HG02852 (cell line): Measurements from ENCODE around the gene RAB37.

Experiments used
- ATAC-seq: cut with Tn5 transposase; IDR thresholded peaks from one replicate; pipeline ENCODE4 v1.9.1; 2021; ENCODE audit warnings: mild to moderate bottlenecking, moderate library complexity; ENCODE audit not compliant: unreplicated experiment

RAB37 gene

DNA sequence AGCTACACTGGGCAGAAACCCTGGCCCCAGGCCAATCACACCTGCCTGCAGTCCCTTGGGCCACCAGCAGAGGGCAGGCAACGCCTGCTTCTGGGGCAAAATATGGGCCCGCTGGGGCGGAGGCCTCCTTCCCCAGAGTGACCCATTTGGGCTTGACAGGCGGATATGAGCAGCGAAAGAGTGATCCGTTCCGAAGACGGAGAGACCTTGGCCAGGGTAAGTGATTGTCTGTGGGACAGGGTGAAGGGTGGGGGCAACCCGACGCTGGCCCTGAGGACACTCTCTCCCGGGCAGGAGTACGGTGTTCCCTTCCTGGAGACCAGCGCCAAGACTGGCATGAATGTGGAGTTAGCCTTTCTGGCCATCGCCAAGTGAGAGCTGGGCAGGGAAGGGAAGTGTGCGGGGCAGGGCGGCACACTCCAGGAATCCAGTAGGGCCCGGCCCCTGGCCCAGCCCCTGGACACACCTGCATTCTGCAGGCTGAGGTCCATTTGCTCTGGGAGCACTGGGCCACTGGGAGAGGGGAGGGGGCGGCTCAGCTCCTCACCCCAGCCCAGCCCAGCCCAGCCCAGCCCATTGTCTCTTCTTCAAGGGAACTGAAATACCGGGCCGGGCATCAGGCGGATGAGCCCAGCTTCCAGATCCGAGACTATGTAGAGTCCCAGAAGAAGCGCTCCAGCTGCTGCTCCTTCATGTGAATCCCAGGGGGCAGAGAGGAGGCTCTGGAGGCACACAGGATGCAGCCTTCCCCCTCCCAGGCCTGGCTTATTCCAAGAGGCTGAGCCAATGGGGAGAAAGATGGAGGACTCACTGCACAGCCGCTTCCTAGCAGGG lies 7.9 kb downstream of the RAB37 start:
- no peak for ATAC-seq

DNA sequence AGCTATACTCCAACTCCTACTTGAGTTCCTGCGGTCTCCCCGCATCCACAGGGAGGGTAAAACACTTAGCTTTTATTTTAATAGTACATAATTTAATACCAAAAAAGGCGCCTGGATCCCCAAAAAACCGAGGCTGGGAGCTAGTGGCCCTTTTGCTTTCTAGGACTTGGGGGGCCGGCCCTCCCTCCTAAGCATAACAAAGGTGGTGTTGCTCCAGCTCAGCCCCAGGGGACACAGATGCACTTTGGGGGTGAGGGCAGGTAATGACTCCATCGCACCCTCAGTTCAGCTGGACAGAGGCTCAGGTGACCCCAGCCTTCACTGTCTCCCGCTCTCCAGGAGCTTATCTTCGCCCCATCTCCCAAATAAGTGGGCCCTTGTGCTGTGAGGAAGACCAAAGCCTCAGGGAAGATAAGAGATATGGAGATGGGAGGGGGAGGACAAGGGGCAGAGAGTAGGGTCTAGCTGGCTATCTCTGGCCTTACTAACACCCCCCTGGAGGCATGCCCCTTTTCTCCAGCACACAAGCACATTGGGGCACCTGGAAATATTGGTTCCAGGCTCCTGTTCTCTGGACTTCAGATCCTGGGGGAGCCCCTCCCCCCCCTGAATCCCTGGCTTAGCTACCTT lies 8.6 kb downstream of the RAB37 start:
- ATAC-seq = no peak

DNA sequence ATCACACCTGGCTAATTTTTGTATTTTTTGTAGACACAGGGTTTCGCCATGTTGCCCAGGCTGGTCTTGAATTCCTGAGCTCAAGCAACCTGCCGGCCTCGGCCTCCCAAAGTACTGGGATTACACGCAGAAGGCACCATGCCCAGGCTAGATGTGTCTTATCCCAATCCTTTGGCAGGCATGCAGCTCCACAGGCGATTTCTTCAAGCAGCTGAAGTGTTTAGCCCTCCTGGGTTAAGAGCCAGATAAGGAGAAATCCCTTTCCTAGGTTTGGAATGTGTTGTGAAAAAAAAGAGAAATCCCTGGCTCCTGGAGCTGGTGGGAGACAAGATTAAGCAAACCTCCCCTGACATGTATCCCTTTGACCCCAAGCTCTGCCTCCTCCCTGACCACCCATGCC lies 9.3 kb downstream of the RAB37 start:
- ATAC-seq = no peak

DNA sequence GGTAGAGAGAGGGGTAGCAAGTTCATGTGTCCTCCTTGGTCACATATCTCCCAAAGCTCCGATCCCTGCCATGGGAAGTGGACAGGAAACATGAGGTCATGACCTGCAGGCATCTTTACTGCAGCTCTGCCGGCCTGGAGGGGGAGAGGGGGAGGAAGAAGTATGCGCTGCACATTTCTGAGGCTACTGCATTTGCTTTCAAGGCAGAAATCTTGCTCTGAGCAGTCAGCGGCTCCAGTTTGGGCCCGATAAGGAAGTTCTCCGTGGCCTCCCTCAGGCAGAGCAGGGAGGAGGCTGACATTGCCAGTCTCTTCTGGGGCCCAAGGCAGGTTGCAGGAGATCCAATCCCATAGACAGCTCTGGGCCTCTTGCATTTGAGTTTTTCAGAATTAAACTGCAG lies 9.9 kb downstream of the RAB37 start:
- no peak for ATAC-seq

DNA sequence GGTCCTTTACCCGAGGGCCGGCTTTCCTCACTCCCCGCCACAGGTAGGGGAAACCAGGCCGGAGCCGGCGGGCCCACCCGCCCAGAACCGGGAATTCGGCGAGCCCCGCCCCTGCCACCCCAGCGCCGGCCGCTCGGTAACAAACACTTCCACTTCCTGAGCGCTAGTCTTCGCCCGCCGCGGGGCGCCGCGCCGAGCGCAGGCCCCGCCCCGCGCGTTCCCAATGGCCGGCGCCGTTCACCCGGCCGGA lies 11.1 kb downstream of the RAB37 start:
- no peak for ATAC-seq

DNA sequence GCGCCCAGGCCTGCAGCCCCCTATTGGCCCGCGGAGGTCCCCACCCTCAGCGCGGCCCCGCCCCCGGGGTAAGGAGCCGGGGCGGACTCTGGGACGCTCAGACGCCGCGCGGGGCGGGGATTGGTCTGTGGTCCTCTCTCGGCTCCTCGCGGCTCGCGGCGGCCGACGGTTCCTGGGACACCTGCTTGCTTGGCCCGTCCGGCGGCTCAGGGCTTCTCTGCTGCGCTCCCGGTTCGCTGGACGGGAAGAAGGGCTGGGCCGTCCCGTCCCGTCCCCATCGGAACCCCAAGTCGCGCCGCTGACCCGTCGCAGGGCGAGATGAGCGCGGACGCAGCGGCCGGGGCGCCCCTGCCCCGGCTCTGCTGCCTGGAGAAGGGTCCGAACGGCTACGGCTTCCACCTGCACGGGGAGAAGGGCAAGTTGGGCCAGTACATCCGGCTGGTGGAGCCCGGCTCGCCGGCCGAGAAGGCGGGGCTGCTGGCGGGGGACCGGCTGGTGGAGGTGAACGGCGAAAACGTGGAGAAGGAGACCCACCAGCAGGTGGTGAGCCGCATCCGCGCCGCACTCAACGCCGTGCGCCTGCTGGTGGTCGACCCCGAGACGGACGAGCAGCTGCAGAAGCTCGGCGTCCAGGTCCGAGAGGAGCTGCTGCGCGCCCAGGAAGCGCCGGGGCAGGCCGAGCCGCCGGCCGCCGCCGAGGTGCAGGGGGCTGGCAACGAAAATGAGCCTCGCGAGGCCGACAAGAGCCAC lies 11.6 kb downstream of the RAB37 start, which contains the start of gene NHERF1:
Gene NHERF1, plus strand, starts transcription at position 100 of the 750 bp plus-strand sequence. Its CDS starts 219 bp downstream, at position 319.
- ATAC-seq = peak; percentile 86

DNA sequence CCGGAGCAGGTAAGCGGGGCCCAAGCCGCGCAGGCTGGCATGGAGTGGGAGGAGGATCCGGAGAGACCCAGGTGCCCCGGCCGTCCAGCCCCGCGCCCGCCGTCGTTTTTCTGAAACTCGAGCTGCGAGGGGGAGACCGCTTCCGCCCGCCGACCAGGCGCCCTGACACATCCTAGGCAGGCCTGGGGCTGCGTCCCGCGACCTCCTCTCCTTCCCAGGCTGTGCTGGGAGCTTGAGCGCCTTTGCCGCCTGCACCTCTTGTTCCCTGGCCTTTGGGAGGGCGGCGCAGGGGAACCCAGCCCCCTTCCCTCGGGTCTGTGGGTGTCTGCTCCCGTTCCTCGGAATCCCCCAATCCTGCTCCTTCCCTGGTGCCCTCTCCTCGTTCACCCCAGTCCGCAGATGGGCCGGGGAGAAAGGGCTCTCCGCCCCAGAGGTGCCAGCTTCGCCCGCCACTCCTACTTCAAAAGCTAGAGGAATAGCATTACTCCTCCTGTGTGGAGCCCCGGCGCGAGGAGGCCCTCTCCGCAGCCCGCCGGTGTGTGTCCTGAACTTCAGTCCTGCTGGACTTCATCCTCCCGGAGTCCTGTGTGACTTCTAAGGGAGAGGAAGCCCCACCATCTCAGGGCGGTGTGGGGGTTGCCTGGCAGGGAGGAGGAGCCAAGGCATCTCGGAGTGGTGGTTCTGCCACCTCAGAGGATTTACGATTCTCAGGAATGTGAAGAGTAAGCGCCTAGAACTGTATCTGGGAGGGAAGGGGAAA lies 12.4 kb downstream of the RAB37 start:
- peak; percentile 3 for ATAC-seq

DNA sequence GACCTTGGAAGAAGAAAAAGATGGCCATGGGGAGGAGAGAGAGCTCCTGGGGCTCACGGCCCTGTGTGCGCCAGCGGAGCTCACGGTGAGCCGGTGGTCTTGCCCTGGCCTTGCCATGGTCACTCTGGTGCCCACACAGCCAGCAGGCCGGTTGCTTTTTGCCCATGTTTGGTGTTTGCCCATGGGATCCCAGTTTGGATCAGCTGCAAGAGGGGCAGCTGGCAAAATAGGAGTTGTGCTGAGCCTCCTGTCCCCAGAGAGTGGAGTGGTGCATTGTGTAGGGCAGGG lies 12.9 kb downstream of the RAB37 start:
- ATAC-seq = no peak

DNA sequence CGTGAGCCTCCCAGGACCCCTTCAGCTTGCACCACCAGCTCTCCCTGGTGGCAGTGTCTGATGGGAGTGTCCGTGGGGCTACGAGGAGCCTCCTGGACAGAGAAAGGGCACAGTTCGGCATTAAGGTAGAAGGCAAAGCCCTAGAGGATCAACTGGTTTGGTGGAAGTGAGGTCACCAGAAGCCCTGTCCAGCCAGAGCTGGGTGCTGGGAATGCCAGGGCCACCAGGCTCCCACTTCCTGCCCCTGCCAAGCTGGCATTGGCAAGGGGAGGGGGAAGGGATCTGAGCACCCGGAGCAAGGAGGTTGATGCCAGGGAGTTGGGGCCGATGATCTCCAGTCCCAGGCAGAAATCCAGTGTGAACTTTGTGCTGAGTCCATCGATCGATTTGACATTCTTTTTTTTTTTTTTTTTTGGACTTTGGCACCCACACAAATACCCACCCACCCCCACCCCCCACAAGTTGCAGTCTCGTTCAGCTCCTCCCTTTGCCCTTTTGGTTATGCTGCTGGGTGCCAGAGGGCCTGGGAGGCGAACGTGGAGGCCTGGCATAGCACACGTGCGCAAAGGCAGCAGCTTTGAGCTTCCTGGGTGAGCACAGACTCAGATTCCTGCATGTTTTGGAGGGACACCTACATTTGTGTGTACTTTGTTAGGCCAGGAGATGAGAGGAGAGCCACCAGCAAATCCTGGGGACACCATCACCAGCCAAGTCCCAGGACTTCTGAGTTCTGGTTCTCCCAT lies 13.4 kb downstream of the RAB37 start:
- no peak for ATAC-seq

DNA sequence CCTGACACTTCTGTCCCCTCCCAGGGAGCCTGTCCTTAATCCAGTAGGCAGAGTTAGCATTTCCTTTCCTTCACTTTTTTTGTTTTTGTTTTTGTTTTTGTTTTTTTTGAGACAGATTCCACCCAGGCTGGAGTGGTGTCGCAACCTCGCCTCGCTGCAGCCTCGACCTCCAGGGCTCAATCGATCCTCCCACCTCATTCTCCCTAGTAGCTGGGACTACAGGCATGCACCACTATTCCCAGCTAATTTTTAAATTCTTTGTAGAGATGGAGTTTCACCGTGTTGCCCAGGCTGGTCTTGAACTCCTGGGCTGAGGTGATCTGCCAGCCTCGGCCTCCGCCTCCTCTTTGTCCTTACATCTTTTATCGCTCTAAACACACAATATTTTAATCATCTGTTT lies 15.4 kb downstream of the RAB37 start:
- no peak for ATAC-seq

DNA sequence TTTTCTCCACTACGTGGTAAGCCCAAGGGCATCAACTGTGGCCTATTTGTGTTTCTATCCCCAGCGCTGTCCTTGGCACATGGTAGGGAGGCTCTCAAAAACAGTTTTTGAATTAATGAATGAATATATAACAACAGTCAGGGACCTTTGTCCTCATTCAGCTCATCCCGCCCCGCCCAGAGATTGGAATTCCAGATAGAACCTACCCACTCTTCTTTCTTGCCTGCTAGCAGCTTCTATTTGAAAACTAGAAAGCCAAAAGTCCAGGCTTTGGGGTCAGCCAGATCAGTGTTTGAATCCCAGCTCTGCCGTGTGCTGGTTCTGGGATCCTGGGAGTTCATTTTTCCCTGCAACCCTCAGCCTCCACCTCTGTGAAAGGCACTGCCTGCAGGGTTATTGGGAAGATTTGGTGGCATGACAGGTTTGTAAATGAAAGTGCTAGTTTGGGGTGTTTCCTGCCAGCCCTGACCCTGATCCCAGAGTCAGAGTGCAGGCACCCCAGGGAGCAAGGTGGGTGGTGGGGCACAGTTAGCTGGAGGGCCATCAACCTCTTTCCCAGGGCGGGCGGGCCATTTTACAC lies 15.9 kb downstream of the RAB37 start:
- ATAC-seq = no peak

DNA sequence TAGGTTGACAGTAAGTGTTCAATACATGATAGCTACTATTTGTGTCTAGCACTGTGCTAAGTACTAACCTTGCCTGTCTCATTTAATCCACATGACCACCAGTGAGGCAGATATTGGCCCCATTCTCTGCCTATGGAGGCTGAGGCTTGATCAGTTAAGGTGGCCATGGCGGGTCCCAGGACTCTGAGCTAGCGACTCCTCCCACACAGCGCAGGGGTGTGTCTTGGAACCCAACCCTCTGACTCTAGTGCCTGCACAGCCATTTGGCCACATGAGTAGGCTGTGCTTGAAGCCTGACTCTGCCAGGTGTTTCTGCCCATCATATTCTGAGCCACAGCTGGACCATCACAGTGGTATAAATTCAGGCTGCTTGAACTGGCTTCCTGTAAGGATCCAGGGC lies 17.8 kb downstream of the RAB37 start:
- no peak for ATAC-seq

DNA sequence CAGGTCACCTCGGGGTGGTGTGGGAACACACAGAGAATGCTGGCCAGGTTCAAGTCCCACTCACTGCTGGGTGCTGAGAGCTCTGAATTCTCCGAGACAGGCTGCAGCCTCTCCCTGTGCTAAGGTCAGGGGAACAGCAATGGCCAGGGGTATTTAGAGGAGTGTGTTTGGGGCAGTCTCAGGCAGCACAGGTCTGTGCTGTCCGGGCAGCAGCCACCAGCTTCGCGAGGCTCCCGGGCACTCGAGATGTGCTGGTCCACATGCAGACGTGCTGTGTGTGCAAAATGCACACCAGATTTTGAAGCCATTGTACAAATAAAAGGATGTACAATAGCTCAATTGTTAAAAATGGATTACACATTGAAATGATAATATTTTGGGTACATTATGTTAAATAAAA lies 18.5 kb downstream of the RAB37 start:
- ATAC-seq = no peak

DNA sequence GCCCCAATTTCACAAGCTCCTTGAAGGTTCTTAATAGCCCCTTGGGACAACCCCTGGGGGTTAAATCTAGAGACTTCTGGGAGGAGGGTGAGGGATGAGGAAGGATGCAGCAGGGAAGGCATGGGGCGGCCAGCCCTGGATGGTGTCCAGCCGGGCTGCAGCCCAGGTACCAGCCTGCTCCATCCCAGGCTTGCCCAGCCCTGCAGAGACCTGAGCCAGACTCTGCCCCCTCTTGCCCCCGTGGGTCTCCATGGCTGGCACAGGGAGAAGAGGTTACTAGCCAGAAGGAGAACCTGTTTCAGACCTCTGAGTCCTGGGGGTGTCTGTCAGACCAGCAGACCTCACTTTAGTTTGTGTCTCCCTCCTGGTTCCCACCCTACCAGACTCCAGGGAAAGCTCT lies 19.8 kb downstream of the RAB37 start:
- ATAC-seq = no peak

DNA sequence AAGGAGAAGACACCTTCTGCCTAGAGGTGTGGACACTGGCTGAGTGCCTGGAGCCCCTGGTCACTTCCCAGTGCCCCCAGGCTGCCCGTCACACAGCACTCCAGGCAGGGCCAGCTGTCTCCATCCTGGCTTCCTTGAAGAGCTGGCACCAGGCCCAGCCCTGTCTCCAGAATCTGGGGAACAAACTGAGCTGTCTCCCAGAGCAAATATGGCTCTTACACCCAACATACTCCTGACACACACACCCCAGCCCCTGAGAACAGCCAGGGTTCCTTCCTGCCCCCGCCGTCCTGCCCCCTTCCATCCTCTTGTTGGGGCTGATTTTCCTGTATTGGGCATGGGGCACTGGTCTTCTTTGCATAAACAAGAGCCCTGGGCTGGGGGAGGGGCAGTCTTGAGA lies 20.4 kb downstream of the RAB37 start:
- no peak for ATAC-seq

DNA sequence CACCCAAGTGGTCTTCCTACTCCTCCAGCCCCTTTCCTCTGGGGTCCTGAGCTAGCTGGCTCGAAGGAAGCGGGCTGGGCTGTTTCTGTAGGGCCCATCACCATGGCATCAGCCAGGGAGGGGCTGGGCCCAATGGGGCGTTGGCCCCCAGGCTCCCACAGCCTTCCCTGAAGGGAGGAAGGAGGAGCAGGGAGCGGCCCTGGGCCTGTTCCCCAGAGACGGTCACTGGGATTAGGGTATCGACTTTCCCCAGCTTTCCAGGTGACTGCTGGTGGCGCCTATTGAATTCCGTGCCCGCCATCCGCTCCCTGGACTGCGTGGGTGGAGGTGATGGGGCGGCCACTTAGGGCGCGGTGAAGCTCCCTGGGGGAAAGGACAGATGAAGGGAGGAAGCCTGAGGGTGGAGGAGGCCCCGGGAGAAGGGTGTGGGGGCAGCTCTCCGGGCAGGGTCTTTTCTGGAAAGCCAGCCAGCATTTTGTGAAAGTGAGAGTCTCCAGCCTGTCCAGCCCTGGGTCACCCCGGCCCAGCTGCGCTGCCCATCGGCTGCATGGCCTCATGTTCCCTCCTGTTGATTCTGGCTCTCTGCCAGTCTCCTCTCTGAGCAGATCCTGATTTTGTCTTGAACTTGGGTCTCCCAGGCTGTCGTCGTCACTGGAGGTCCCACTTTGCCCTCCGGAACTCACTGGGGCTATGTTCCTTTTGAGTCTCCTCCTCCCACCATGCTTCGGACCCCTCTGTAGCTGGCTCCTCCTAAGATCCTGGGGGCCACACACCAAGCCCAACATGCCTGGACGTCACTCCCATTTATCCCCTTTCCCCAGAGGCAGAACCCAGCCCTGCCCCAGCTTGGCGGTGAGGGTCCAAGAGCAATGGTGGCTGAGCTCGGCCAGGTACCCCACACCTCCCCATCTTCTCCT lies 21.1 kb downstream of the RAB37 start:
- no peak for ATAC-seq

DNA sequence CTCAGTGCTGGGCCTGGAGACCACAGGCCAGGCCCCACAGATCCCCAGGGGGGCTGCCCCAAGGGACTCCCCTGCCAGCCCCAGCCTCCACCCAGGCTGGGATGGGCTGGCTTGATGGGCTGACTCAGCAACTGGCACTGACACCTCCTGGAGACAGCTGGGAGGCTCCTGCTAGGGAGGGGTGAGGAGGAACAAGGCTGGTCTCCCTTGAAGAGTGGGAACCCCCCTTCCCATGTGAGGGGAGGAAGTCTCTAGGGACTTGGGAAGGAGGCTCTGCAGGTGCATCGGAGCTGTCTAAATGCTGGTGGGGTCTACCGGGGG lies 21.8 kb downstream of the RAB37 start:
- ATAC-seq = no peak

DNA sequence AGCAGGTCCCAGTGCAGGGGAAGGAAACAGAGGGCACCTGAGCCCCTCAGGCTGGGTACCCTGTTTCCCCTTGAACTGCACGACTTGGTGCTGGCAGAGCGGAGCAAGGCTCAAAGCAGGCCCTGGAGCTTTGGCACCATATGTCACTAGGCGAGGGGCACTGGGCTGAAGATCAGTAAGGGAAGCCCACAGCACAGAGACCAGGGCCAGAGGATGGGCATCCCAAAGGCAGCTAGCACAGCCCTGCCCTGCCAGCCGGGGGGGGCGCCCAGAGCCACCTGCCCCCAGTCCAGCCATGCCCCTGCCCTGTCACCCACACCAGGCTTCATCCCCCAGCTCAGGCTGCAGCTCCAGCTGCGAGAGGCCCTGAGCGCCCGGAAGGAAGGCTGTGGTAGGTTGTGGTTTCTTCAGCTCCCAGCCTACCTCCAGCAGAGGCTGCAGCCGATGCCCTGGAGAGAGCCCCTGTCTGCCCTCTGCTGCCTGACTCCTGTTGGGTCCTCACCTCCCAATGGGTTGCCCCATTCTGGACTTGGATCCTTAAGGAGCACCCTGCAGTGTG lies 22.3 kb downstream of the RAB37 start:
- no peak for ATAC-seq

DNA sequence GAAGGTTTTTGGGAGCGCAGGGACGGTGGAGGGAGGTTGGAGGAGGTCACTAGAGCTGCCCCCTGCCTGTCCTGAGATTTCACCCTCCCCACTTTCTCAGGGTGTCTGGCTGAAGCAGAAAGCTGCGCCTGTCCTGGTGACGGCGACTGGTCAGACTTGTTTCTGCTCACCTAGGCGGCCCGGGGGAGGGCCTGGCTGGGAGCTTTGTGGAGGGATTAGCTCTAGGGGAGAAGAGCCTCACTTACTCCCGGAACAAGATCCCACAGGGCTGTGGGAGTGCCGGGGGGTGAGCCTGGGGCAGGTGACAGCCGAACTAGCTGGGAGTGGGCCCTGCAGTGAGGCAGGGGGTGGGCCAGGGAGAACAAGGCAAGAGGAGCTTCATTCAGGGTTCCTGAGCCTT lies 22.9 kb downstream of the RAB37 start:
- no peak for ATAC-seq
